Skeletal muscle satellite cell (primary cell): ENCODE data around the gene CES2.
"Not testable (repeated sequence)": the region's sequence is repeated elsewhere in the genome, so short reads cannot be mapped to it uniquely, and the experiment has no call there.

Source experiments
- H3K27me3 ChIP-seq: 2 replicates; pipeline ENCODE4 v1.7.0; 2013; ENCODE audit warnings: low read length; ENCODE audit not compliant: control insufficient read depth, insufficient read depth
- H3K36me3 ChIP-seq: 2 replicates; pipeline ENCODE4 v1.7.0; 2013; ENCODE audit warnings: mild to moderate bottlenecking, control low read depth, low read length; ENCODE audit not compliant: insufficient read depth
- H3K4me1 ChIP-seq: 2 replicates; pipeline ENCODE4 v1.7.0; 2013; ENCODE audit warnings: low read length; ENCODE audit not compliant: control insufficient read depth, insufficient read depth
- H3K4me2 ChIP-seq: 2 replicates; pipeline ENCODE4 v1.7.0; 2013; ENCODE audit warnings: mild to moderate bottlenecking, low read length
- H3K4me3 ChIP-seq: 2 replicates; pipeline ENCODE4 v1.7.0; 2013; ENCODE audit warnings: low read length
- H3K9ac ChIP-seq: 2 replicates; pipeline ENCODE4 v1.7.0; 2013; ENCODE audit warnings: mild to moderate bottlenecking, low read depth, low read length, moderate library complexity
- H3K9me3 ChIP-seq: replicated peaks from 2 replicates; pipeline ENCODE4 v1.7.0; 2013; ENCODE audit warnings: mild to moderate bottlenecking, control low read depth, low read length

The CES2 gene

DNA sequence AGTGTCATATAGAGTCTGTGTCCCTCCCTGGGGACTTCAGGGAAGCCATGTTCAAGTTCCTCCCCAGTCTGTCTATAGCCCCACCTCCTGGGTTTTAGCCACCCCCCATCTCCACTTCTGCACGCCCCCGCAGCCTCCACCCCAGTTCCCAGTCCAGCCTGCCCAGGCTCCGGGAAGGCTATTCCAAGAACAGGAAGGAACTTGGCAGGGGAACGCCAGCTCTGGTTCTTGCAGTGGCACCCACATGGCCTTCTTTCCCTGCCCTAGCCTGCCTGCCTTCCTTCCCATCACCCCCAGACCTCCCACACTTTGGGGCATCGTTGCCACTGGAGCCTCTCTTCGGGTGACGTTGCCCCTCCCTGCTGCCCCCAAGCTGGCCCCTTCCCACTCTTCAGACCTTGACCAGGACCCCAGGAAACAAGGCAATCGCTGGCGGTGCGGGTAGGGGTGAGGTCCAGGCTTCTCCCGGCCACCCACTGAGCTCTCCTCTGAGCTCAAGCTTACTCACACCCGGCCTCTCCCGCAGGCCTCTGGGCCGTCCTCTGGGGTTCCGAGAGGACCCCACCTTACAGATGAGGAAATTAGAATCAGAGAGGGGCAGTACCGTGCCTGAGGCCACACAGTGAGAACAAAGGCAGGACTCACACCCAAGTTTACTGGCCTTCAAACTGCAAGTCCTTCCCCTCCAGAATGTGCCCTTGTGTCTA lies 43.8 kb downstream of the CES2 start:
- Histone ChIP-seq H3K36me3 (no peaks in the 10 kb centered on the region), H3K4me3 (peak overlapping the region; percentile 27), H3K27me3 (no peaks in the 10 kb centered on the region), H3K4me1 (peaks cover 9% of the 10 kb centered on the region), H3K9me3 (no peaks in the 10 kb centered on the region), H3K9ac (no peak overlapping the region), H3K4me2 (peak overlapping the region; percentile 47)

DNA sequence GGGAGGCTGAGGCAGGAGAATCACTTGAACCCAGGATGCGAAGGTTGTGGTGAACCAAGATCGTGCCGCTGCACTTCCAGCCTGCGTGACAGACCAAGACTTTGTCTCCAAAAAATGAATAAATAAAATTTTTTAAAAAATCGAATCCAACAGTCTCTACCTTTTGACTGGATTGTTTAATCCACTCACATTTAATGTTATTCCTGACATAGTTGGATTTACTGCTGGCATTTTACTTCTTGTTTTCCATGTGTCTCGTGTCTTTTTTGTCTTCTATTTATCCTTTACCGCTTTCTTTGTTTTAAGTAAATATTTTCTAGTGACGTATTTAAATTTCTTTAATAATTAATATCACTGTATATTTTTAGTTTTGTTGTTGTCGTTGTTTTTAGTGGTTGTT lies 47.7 kb downstream of the CES2 start:
- H3K4me1 ChIP-seq, result peaks cover 10% of the 10 kb centered on the region
- H3K4me2 ChIP-seq, result no peak overlapping the region
- H3K27me3 ChIP-seq, result no peaks in the 10 kb centered on the region

DNA sequence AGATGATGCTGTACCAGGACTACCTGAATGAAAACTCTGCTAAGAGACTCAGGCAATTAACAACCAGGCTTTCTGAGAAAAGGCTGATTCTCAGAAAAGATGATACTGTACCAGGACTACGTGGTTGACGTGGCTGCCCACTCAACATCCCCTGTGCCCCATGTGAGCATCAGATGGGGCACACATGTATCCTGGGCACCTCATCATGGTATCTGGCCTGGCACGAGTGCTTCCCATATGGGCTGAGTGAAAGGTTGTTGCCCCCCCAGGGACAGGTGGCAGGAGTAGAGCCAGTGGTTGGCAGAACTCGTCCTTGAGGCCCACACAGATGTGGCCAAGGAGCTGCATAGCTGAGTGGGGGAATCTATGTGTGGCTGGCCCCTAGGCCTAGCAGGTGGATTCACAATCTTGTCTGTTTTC lies 49.6 kb downstream of the CES2 start:
- Histone ChIP-seq H3K9me3 (no peaks in the 10 kb centered on the region), H3K36me3 (no peaks in the 10 kb centered on the region), H3K4me2 (no peak overlapping the region), H3K4me1 (peaks cover 9% of the 10 kb centered on the region), H3K27me3 (no peaks in the 10 kb centered on the region), H3K9ac (no peak overlapping the region), H3K4me3 (no peak overlapping the region)

More for the DNA sequence above, 47.7 kb downstream of the CES2 start:
- no peaks in the 10 kb centered on the region for H3K9me3 ChIP-seq
- H3K4me3 ChIP-seq, result no peak overlapping the region
- no peak overlapping the region for H3K9ac ChIP-seq
- H3K36me3 ChIP-seq, result no peaks in the 10 kb centered on the region

DNA sequence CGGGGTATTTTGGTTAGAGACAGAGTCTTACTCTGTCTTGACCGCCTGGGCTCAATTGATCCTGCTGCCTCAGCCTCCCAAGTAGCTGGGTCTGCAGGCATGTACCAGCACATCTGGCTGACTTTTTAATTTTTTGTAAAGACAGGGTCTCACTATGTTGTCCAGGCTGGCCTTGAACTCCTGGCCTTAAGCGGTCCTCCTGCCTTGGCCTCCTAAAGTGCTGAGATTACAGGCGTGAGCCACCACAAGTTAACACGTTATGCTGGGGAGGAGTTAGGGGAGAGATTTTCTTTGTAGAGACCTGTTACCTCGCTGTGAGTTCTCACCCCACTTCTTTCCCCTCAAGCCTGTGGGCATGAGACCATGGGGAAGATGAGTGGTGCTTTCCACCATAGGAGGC lies 51.2 kb downstream of the CES2 start:
- H3K4me3 ChIP-seq, result no peak overlapping the region
- H3K27me3 ChIP-seq, result no peaks in the 10 kb centered on the region
- H3K4me1 ChIP-seq, result peaks cover 9% of the 10 kb centered on the region
- H3K9ac ChIP-seq, result no peak overlapping the region
- no peaks in the 10 kb centered on the region for H3K9me3 ChIP-seq
- no peak overlapping the region for H3K4me2 ChIP-seq
- no peaks in the 10 kb centered on the region for H3K36me3 ChIP-seq

DNA sequence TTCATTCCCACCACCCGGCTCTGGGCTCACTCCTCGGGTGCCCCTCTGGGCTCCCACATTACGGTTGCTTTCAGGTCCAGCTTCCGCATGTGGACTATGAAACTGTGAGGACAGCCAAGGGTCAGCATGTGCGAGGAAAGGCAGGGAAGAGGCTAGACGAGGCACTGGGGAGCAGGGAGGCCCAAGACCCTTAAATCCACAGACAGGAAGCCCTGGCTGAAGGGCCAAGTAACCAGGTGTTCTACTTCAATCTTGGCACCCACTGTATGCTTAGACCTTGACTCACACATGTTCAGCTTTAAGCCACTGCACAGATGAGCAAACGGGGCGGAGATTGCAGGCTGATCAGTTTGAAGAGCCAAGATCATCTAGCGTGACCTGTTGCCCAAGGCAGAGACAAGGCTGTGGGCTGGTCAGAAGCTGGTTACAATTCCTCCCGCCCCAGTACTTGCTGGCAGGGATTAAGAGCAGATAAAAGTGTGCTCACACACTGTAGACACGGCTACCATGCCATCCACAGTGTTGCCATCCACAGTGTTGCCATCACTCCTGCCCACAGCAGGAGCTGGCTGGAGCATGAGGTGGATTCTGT lies 53.0 kb downstream of the CES2 start, which contains the start of gene CES4A:
TSS of gene CES4A (plus strand) at position 393 of the 592 bp plus-strand sequence. CDS start at position 577, 184 bp downstream.
- H3K4me3 ChIP-seq, result no peak within 1 kb of the TSS
- no peaks in the 10 kb centered on the region for H3K9me3 ChIP-seq
- no peaks in the 10 kb centered on the region for H3K36me3 ChIP-seq
- no peak within 1 kb of the TSS for H3K9ac ChIP-seq
- H3K4me2 ChIP-seq, result no peak within 1 kb of the TSS
- peaks cover 9% of the 10 kb centered on the region for H3K4me1 ChIP-seq
- H3K27me3 ChIP-seq, result no peaks in the 10 kb centered on the region

DNA sequence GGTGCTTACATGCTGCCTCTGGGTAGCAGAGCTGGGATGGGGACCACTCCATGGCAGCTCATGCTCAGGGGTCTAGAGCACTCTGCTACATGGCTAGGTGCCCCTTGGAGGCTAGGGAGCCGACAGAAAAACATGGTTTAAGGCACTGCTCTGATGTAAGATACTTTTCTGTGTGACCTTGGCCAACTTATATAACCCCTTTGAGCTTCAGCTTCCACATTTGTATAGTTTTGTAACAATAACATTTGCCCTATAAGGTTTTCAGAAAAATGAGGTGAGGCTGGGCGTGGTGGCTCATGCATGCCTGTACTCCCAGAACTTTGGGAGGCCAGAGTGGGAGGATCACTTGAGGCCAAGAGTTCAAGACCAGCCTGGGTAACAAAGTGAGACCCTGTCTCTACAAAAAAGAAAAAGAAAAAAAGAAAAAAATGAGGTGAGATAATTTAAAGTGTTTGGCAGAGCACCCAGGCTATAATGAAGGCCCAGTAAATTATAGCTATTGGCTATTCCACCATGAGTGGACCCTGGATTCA lies 56.3 kb downstream of the CES2 start:
- peaks cover 17% of the 10 kb centered on the region for H3K4me1 ChIP-seq
- no peaks in the 10 kb centered on the region for H3K27me3 ChIP-seq
- no peak overlapping the region for H3K9ac ChIP-seq
- no peak overlapping the region for H3K4me3 ChIP-seq
- H3K36me3 ChIP-seq, result no peaks in the 10 kb centered on the region
- H3K9me3 ChIP-seq, result no peaks in the 10 kb centered on the region
- H3K4me2 ChIP-seq, result no peak overlapping the region

DNA sequence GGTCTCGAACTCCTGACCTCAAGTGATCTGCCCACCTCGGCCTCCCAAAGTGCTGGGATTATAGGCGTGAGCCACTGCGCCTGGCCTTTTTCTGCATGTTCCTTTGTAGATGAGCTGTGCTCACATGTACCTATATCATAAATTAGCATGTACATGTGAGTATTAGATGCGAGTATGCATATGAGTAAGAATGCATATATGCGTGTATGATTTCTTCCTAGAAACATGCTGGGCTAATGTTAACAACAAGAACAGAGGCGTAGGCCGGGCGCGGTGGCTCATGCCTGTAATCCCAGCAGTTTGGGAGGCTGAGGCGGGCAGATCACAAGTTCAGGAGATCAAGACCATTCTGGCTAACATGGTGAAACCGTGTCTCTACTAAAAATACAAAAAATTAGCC lies 58.2 kb downstream of the CES2 start:
- peaks cover 17% of the 10 kb centered on the region for H3K4me1 ChIP-seq
- not testable (repeated sequence) for H3K27me3 ChIP-seq, H3K36me3 ChIP-seq, H3K4me3 ChIP-seq, H3K9ac ChIP-seq, H3K9me3 ChIP-seq, H3K4me2 ChIP-seq
